ENCODE measurements around the gene MRGPRF.

DNA sequence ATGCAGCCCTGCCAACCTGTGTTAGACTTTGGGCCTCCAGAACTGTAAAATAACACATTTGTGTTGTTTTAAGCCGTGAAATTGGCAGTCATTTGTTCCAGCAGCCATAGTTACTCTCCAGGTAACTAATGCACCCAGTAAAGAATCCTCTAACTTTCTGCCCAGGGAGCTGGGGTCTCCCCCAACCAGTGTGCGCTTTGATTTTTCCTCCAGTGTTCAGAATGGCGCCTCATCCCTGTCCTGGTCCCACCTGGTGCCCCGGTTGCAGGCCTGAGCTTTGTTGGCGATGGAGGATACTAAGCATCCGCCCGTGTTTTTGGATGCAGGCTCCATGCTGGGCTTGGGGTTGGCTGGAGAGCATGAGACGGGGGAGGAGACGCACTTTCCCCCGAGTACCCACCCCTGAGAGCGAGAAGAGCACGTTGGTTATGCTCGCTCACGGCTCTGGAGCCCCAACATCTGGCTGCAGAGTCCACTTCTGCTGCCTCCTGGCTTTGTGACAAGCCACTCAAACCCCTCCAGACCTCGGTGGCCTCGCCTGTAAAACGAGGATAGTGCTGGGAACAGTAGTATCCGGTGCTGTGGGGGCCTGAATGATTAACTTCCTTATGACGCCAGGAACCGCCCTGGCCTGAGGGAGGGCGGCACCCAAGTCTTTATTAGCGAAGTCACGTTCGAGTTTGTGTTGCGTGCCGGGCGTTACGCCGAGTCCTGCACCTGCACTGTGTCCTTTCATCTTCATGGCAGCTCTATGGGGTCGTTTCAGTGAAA, 58.0 kb downstream of the MRGPRF start:
- TF ChIP-seq, protein P1, sequence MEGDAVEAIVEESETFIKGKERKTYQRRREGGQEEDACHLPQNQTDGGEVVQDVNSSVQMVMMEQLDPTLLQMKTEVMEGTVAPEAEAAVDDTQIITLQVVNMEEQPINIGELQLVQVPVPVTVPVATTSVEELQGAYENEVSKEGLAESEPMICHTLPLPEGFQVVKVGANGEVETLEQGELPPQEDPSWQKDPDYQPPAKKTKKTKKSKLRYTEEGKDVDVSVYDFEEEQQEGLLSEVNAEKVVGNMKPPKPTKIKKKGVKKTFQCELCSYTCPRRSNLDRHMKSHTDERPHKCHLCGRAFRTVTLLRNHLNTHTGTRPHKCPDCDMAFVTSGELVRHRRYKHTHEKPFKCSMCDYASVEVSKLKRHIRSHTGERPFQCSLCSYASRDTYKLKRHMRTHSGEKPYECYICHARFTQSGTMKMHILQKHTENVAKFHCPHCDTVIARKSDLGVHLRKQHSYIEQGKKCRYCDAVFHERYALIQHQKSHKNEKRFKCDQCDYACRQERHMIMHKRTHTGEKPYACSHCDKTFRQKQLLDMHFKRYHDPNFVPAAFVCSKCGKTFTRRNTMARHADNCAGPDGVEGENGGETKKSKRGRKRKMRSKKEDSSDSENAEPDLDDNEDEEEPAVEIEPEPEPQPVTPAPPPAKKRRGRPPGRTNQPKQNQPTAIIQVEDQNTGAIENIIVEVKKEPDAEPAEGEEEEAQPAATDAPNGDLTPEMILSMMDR (IDR thresholded peaks at IDR 0.05; ENCODE audit: low read length) = no peak
- no peak for TF ChIP-seq EZH2 (optimal IDR thresholded peaks at IDR 0.05; ENCODE audit: low read depth, low read length)

Data from MM.1S (cell line).